Loucy (cell line): ENCODE results near the gene UFSP1.

Experiments
- EZH2phosphoT487 ChIP-seq: fragments of 200-600 bp; IDR thresholded peaks from 2 replicates; pipeline ENCODE4 v1.6.1; 2018; ENCODE audit warnings: antibody characterized with exemption, mild to moderate bottlenecking, moderate library complexity, borderline replicate concordance
- TF ChIP-seq, protein P1 (sequence below): fragments of 200-600 bp; sonication (generic); conservative IDR thresholded peaks from 2 replicates; pipeline ENCODE4 v1.5.1; 2014; ENCODE audit warnings: mild to moderate bottlenecking, antibody characterized with exemption, low read length

DNA sequence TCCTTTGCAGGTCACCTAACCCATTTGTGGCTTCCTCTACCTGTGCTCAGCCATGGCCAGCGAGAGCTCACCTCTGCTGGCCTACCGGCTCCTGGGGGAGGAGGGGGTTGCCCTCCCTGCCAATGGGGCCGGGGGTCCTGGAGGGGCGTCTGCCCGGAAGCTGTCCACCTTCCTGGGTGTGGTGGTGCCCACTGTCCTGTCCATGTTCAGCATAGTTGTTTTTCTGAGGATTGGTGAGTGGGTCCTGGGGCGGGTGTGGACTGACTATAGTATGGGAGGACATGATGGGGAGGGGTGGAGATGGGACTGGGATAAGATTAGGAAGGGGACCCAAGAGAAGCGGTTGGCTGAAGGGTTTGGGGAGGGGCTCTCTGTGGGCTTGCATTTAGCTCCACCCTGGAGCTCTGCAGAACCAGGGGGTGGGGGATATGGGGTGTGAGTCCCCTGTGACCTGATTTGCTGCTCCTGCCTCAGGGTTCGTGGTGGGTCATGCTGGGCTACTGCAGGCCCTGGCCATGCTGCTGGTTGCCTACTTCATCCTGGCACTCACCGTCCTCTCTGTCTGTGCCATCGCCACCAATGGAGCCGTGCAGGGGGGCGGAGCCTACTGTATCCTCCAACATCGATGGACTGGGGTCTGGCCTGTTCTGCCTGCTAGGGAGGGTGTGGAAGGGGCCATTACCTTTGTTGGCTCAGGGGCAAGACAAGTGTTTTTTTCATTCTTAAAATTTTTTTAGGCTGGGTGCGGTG is 35.2 kb downstream of the UFSP1 start:
- TF ChIP-seq, protein P1, sequence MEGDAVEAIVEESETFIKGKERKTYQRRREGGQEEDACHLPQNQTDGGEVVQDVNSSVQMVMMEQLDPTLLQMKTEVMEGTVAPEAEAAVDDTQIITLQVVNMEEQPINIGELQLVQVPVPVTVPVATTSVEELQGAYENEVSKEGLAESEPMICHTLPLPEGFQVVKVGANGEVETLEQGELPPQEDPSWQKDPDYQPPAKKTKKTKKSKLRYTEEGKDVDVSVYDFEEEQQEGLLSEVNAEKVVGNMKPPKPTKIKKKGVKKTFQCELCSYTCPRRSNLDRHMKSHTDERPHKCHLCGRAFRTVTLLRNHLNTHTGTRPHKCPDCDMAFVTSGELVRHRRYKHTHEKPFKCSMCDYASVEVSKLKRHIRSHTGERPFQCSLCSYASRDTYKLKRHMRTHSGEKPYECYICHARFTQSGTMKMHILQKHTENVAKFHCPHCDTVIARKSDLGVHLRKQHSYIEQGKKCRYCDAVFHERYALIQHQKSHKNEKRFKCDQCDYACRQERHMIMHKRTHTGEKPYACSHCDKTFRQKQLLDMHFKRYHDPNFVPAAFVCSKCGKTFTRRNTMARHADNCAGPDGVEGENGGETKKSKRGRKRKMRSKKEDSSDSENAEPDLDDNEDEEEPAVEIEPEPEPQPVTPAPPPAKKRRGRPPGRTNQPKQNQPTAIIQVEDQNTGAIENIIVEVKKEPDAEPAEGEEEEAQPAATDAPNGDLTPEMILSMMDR: no peak
- no peak for TF ChIP-seq EZH2phosphoT487
